Hematopoietic multipotent progenitor cell treated with erythropoietin and hydrocortisone succinate and interleukin-3 and kit ligand, for 17 days (in vitro differentiated cells): Measurements from ENCODE around the gene KCNAB1.

ENCODE experiments used
- DNase-seq: peaks from one replicate; pipeline ENCODE4 v3.0.0-alpha.2; 2015; ENCODE audit warnings: low spot score

KCNAB1 gene

DNA sequence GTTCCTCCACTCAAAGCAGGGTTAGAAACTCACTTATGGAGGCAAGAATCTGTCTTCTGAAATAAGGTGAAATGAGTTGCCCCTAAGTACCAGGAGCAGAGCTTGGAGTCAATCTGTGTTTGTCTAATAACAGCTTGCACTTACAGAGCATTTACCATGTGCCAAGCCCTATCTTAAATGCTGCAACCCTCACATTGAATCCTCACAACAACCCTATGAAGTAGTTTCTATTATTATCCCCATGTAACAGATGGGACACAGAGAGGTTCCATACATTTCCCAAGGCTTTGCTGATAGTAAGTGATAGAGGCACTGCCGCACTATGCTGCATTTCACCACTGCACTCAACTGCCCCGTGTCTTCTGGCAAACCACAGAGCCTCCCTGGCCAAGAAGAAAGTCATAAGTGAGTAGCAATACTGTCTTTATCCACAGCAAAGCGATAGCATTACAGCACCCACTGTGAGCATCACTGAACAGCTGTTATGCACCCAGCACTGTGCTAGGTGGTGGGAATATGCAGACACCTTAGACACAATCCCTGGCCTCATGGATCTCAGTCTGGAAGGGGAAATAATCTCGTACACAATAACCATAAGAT, 293.0 kb downstream of the KCNAB1 start:
- no peak for DNase-seq

DNA sequence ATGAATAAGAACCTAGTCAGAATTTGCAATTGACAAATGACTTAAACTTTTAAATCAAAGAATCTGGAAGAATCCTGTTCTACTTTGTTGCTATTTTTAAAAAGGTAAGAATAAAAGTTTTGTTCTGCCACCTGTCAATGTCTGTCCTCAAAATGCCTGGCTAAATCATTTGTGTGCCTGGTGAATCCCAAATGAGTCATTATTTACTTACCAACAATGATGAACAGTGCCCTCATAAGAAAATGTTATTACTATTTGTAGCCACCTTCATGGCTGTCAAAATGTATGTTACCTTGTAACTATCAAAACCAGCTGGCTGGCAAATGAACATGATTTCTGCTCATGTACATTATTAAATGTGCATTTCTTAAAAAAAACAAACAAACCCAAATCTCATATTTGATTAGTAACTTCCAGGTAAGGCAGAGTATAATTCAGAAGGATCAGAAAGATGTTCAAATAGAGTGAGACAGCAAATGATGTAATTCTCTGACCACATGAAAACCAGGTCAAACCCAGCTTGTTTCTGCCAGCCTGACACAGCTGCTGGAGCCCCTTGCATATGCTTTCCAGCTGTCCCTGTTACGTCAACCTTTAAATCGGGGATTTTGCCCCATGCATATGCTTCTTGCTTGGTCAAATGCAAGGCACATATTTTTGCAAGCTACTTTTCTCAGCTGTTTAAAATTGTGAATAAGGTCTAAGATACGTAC, 296.6 kb downstream of the KCNAB1 start:
- no peak for DNase-seq

DNA sequence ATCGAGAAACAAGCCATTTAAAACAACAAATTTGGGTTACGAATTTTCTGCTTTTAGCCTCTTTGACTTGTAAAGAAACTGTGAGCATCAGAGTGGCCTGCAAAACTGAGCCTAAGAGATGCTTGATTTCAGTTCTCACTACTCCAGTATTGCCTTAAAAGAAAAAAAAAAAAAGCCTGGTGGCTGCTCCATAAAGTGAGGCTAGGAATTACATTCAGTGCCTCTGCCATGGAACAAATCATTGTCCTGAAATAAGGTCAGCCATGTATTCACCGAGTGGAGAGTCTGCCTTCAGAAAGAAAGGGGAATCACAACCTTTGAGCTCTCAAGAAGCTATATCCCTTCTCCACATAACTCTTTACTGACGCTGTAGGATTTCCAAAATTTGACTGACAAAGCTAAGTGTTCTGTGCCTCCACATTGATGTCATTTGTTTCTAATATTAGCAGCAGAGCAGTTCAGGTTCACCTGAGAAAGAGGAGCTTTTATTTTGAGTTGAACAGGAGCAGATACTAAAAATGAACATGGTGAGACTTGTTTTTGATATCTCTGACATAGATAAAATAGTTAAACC, 297.3 kb downstream of the KCNAB1 start:
- DNase-seq = no peak

DNA sequence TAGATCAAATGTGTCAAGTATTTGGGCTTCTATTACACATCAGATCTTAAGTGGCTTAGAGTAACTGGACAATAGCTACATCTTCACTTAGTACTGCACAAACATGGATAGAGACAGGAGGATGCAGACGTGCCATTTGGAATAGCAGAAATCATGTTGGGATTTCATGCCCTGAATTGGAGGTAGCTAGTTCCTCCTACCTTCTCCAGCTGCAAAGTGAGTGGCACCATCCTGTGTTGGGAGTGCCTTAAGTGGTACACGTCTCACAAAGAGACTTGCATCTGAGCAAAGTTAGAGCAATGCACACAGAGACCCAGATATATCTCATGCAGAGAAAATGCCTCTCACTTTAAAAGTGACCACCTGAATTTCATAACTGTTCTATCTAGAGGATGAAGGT, 298.1 kb downstream of the KCNAB1 start:
- no peak for DNase-seq

DNA sequence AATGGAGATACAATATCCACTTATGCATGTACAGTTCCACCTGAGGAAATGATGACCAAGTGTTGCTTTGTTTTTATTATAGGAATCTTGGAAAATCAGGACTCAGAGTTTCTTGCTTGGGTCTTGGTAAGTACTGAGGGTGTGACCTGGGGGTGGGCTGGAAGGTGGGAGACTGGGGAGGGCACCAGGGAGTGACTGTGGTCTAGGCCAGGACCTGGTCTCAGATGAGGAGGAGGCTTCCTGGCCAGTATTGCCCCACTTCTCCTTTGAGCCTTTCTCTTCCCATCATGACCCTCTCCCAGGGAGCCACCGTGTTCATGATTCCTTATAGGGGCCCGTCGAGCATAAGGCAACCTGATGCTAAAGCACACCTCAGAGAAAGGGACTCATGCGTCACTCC, 301.2 kb downstream of the KCNAB1 start:
- no peak for DNase-seq

DNA sequence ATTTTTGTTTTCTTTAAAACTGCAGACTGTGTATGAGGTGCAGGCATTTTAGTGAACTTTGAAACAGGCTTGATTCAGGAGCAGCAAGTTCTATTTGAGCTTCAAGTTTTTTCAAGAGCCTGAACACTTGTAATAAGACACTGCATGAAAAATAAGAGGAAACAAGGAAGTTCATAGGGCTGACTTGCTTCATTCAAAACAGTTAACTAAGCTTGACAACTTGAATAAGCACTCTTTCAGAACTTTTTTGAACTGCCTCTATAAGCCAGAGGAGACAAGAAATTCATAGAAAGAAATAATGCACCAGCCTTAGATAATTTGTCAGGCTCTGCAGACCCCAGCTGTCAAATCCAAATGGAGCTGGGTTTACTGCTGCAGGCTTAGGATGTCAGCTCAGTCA, 304.4 kb downstream of the KCNAB1 start:
- no peak for DNase-seq

DNA sequence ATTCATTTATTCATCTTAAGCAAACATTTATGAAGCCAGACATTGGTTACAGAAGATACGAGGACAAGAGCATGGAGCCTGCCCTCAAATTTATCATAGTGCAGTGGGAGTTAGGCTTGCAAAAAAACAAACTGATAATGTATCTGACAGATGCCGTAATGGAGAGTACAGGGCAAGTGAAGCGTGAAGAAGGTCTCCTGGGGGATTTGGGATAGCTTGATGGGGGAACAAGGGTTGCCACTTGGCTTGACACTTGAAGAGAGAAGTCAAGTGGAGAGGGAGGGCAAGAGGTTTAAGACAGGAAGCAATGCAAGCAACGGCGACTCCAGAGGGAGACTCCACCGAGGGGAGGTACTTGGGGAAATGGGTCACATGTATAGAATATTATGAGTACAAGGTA, 305.3 kb downstream of the KCNAB1 start:
- no peak for DNase-seq

DNA sequence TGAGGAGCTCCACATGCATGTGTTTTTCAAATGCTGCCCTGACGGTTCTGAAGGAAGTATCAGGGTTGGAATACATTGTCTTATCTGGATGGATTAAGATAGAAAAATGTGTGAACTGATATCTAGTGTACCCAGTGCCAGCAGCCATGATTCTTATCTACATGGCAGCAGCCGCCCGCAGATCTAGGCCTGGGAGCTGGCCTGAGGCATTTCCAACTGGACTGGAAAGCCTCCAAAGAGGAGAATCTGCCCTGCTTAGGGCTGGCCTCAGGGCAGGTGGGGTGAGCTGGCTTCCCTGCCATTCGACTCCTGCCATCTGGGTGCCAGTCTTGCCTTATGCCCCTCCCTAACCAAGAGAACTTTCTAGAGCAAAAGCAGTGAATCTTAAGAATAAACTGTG, 308.7 kb downstream of the KCNAB1 start:
- no peak for DNase-seq

DNA sequence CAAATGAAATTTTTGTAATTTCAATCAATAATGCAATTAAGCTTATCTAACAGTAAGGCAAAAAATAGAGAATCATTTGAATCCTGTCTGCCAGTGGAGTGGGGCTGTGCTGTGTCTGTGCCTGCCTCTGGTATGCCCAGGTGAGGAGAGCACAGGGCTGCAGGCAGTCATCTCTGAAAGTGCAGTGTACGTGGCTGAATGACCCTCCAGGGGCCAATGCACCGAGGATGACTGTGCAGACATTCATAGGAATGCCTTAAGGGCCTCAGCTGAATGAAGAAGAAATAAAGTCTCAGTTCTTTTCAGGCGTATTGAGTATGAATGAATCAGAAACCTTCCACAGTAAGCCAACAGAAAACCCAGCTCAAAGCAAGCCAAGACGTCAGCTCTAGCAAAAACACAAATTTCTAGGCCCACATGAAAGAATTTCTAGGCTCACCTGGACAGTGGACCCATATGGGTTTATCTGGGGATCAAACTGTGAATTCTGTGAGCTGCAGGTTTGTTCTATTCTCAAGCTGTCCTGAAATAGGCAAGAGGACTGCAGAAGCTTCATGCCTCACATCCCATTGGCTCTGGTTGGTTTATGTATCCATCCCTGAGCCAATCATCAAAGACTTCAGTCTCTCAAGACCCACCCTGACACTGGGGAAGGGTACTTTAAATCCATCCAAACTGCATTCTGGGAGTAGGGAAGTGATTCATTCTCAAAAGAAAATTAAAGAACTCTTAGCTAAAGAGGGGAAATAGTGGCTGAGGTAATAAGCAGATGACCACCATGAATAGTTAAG, 311.2 kb downstream of the KCNAB1 start:
- DNase-seq = no peak

DNA sequence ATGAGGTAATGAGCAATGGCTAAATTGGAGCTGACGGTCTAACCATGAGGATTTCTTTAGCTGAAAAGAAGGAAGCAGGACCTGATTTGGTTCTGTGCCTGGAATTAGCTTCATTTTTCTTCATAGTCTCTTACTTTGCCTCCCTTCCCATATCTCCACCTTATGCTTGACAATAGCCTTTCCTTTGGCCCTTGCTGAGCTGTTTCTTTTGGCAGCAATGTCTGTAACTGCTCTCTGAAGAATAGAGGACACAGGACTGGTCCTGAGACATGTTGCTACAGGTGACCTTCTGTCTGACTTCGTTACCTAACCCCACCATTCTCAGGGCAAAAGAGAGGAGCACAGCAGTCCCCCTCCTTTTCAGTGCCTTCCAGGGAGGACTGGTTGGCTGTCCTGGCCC, 312.2 kb downstream of the KCNAB1 start:
- no peak for DNase-seq

DNA sequence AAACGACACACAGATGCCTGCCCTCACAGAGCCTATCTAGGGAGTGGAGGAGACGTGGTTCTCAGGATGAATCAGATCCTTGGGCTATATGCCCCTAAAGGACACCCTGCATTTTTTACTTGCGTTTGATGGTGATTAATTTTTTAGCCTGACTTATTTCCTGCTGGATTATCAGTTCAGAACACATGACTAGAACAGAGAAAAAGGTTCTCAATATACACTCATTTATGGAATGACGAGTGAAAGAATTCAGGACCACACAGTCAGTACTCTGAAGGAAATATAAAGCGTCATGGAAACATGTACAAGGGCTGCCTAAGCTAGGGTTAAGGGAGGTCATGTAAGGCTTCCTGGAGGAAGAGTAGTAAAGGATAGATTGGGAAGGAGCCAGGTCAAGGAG, 312.8 kb downstream of the KCNAB1 start:
- DNase-seq = no peak

DNA sequence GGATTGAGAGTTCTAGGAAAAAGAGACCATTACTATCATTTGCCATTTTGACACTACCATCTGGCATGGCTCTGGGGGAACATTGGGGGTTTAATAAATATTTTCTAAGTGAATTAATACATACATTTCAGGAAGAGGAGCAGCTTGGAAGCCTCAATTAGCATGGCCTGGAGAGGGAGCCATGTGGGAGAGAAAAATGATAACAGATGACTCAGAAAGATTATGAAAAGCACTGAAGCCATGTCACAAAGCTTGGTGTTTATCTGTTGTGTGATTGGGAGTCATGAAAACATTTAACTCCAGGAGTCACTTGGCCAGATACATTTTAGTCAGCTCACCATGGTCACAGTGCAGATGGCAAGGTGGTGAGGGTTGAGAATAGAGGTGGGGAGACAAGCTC, 313.5 kb downstream of the KCNAB1 start:
- DNase-seq = no peak

DNA sequence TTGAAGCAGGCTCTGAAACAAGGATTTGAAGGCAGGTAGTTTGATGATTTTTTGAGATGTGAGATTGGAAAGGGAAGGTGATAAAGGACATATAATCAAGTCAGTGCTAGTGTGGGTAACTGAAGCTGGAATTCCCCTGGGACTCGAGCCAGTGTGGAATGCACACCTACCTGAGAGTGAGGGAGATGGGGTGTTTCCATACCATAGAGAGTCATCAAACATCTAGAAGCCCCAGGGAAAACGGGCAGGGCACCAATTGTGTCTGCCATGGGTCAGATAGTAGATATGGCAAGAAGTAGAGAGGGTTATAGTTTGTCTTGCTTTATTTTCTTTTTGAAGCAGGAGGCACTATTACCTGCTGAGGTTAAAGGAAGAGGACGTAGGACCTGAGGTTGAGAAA, 314.5 kb downstream of the KCNAB1 start:
- no peak for DNase-seq

DNA sequence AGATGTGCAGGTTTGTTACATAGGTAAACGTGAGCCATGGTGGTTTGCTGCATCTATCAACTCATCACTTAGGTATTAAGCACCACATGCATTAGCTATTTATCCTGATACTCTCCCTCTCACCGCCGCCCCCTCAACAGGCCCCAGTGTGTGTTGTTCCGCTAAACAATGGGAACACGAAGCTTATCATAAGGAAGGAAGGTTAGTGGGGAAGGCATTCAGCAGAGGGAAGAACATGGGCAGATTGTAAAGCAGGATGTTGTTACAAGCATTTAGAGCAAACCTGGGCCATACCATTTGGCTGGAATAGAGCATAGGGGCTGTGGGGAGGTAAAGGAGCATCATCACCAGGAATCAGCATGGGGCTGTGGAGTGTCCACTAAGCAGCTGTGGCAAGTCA, 322.7 kb downstream of the KCNAB1 start:
- DNase-seq = no peak

DNA sequence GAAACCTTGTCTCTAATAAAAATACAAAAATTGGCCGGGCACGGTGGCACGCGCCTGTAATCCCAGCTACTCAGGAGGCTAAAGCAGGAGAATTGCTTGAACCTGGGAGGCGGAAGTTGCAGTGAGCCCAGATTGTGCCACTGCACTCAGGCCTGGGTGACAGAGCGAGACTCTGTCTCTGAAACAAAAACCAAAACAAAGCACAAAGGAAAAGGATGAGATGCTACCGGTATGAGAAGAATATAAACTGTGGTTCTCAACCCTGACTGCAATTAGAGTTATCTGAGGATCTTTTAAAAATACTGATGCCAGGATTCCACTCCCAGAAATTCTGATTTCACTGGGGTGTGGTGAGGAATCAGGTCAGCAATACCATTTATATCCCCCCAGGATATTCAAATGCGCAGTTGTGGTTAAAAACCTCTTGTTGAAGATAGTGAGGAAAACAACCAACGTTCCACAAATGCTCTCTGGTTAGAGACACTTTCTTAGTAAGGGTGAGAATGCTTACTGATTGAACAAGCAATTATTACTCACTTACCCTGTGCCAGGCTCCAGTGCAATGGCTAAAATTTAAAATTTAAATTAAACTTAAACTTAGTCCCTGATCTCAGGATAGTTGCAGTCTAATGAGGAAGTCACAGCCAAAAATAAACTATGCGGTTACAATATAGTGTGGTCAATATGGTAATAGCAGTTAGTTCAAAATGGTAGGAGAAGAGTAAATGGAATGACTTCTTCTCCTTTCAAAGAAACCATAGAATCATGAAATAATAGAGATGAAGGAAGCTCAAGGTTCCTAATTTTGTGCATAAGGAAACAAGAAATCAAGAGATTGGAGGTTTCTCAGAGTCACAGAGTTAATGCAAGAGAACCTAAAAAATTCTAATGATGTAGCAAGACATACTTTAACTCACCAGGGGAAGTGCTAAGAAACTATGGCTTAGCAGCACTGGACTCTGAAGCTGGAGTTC, 325.0 kb downstream of the KCNAB1 start:
- DNase-seq = no peak

DNA sequence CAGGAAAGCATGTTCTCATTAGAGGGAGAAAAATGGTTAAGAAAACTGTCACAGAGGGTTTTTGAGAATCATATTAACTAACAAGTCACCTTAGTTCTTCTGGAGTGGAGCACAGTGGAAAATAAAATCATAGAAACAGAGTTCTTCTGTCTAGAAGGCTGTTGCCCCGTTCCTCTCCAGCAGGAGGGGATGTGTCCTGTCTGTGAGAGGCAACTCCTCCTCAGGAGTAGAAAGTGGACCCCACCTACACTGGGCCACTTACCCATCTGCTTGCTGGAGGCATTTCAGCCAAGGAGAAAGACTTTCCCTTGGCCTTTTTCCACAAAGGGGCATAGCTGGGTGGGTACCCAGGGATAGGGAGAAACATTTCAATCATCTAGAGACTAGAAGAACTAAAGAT, 327.9 kb downstream of the KCNAB1 start:
- no peak for DNase-seq

DNA sequence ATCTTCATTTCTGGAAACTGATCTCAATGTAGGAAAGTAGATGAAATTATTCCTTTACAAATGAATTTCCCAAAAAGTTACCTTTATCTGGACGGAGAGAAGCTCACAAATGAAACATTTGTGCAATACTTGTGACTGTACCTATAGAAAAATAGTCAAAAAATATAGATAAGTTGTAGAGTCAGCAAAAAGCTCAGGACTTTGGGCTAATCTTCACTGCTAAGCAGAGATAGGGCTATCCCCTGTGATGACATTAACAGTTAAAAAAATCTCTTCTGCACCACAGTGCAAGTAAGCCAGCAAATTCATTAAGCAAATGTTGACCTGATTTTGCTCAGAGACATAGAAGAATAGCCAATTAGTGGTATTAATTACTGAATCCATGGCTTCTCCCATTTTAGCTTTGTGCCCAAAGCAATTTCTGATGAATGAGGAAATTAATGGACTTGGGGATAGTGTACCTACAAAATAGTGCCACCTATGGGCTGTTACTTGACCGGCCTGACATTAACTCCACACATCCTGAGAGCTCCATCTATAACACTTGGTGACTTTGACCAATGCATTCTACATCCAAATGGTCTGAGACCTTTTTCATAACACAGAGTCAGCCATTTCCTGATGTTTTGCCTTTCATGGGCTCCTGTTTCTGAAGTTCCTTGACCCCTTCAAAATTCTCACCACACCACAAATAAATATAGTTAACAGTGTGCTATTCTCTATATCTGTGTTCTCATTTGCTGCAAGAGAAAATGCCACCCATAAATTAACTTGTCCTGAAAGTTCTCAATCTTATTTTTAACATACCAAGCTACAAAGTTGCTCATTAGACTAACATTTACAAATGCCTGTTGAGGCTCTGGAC, 329.6 kb downstream of the KCNAB1 start:
- no peak for DNase-seq

DNA sequence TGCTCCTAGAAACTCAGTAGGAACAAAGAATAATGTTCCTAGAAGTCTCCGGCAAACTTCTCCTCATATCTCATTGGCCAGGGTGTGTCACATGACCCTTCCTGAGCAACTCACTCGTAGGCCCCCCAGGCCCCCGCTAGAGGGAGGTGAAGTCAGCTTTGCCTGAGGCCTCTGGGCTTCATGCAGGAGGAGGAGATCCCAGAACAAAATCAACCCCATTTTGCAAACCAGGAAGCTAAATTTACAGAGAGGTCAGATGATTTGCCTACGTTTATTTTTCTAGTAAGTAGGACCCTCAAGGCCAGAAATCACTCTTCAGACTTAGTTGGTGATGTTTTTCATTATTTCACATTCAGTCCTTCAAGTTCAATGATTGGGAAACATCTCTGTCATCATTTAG, 335.5 kb downstream of the KCNAB1 start:
- DNase-seq = no peak

DNA sequence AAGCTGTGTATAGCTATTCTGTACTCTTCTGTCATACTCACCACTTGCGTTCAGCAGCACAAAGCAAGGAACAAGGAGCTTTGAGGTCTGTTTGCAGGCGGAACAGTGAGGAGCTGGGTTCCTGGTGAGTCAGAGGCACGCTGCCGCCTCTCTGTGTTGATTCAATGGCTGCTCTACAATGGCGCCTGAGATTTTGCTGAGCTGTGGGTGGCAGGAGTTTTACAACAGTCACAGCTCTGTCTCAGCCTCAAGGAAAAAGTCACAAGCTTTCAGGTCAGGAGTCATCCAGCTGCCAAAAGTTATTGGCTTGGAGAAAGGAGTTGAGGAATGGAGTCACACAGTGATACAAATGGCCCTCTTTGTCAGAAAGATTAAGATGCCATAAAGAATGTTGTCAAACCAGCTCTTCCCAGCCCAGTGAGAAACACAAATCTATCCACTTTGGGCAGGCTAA, 336.4 kb downstream of the KCNAB1 start:
- no peak for DNase-seq

DNA sequence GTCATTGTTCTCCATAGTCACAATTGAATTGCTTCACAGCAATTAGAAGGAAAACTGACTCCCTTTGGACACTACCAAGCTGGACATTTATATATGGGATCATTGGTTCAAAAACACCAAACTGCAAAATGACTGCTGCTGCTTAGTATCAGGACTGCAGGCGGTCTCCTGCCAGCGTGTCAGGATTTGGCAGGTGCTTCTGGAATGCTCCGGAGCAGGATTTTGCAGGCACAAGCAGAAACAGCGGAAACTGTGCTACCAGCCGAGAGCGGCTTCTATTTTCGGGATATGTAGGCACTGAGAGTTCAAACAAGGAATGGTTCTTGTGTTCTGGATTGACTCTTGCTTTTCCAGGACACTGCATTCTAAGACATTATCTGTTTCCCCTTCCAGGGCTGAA, 339.1 kb downstream of the KCNAB1 start:
- no peak for DNase-seq

DNA sequence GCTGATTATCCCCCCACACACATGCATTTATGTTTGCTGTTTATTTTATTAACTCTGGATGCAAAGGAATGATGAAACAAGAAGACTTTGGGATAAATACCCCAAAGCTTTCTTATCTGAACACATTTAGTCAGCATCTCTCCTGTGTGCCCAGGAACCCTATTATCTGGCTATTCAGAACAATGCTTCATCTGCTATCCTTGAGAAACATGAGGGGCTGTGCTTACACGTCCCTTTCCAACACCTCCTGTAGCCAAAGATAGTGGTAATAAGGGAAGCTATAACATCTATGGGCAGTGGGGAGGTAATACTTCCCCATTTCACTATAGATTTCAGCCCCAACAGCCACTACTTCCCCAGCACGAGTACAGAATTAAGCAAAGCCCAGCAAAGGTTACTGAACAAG, 339.8 kb downstream of the KCNAB1 start:
- DNase-seq = no peak
